Amniotic stem cell (primary cell): ENCODE data around the gene SLC27A4.

Experiments used
- DNase-seq: peaks from one replicate; lab custom pipeline; 2025; lab: John Stamatoyannopoulos, UW

The SLC27A4 gene

GRCh38 chr9:128365525-128365924 lies 25.2 kb downstream of the SLC27A4 start:
- DNase-seq, result no peak

DNA sequence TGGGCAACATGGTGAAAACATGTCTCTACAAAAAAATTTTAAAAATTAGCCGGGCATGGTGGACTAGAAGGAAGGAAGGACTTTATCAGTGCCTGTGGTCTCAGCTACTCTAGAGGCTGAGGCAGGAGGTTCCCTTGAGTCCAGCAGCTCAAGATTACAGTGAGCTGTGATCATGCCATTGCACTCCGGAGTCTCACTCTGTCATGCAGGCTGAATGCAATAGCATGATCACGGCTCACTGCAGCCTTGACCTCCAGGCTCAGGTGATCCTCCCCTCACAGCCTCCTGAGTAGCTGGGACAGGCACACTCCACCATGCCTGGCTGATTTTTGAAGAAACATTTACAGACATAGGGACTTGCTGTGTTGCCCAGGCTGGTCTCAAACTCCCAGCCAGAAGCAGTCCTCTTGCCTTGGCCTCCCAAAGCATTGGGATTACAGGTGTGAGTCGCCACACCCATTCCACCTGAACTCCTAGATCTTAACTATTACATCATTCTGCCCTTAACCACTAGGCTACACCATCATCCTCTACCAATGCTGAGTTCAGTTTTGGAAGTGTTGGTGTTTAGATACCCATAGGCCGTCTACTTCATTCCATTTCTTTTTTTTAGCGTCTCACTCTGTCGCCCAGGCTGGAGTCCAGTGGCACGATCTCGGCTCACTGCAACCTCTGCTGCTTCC lies 28.8 kb downstream of the SLC27A4 start:
- DNase-seq, result no peak

DNA sequence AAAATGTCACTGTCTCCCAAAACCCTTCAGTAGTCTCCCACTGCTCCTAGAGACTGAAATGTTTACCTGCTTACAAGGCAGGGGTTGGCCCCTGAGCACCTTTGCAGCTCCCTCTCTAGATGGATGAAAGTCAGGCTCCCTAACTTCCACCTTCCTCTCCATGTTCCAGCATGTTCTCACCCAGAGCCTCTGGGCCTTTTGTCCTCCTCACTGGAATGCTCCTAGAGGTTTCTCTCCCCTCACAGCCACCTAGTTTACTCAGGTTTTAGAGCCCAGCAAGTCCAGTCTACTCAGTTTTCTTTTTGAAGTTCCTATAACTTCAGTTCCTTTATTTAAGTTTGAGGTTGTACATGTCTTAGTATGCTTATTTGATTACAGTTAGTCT lies 30.0 kb downstream of the SLC27A4 start:
- DNase-seq, result no peak

DNA sequence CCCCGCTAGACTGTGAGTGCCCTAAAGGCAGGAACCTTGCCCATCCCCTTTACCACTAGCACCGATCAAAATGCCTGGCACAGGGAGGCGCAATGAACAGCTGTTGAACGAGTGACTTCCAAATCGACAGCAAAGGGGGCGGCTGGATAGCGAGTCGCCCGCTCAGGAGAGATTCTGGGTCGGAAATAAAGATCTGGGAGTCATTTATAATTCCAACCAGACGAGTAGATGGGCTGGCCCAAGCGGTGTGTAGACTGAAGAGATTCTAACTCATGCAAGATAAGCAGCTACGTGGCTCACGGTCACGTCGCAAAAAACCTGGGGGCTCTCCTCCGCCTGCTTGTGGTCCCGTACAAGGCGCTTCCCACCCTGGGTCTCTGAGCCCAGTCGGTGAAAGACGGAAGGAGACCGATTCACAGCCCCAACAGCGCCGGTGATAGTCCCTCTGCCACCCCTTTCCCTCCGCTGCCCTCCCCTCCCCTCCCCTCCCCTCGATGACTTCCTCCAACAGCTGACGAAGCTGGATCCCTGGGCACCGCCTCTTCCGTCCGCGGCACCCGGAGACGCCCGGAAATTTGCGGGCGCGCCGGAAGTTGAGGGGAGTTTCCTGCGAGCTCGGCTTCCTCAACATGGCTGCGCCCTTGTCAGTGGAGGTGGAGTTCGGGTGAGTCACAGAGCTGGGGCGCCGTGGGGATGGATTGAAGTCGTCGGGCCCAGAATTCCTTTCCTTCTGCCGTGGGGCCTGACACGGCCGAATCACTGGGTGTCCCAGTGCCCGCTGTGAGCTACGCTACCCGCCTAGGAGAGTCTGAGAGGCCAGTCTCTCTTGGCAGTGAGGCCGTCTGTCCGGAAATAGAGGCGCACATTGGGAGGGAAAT lies 30.7 kb downstream of the SLC27A4 start, which contains the start of gene URM1:
URM1 (plus strand) TSS at position 623 of the 878 bp plus-strand sequence; CDS start at position 630, 7 bp downstream.
- DNase-seq, result peak; percentile 96

- DNase-seq, result no peak
Measured at GRCh38 chr9:128371630-128372117, 31.3 kb downstream of the SLC27A4 start.

DNA sequence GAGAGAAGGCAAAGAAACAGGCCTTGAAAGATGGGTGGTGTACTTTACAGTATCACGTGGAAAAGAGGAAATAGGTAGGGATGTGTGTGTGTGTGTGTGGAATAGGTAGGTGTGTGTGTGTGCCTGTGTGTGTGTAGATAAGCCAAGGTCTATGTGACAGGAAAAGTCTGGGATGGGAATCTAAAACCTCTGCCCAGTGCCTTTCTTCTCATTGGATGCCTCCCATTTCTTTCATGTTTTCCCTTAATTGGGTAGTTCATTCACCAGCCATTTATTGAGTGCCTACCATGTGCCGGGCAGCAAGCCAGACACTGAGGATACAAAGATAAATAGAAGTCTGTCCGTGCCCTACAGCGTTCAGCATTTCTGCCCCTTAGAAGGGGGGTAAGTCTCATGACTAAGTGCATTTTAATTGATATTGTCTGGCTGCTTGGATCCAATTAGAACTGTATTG lies 31.9 kb downstream of the SLC27A4 start:
- no peak for DNase-seq

DNA sequence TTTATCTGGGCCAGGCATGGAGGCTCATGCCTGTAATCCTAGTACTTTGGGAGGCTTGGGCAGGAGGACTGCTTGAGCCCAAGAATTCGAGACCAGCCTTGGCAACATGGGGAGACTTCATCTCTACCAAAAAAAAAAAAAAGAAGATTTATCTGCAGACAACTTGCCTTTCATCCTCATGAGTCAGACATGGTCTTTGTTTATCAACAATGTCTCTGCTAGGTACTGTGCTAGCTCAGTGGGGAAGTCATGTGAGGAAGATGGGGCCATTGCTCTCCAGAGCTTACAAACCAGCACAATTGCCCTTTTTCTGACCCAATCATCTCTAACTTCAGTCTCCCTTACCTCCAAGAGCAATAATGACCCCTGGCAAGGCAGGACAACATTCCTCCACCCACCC lies 32.5 kb downstream of the SLC27A4 start:
- DNase-seq, result no peak

DNA sequence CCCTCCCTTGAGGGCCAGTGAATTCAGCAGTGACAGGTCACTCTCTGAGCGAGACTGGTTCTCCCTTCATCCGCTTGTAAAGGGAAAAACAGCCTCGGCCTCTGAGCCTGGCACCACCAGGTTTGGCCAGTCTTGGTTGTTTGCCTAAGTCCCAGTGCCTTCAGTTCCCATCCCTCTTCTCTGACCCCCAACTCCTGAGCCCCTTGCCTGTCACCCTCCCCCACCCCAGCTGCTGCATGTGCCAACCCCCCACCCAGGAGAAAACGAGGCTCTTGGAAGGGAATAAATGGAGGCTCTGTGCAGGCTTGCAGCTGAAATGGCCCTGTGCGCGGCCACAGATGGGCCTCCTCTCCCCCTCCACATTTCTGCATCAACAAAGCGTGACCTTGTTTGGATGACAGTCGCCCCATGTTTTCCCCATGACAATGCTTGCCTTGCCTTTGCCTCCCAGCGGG lies 33.9 kb downstream of the SLC27A4 start:
- DNase-seq, result no peak

DNA sequence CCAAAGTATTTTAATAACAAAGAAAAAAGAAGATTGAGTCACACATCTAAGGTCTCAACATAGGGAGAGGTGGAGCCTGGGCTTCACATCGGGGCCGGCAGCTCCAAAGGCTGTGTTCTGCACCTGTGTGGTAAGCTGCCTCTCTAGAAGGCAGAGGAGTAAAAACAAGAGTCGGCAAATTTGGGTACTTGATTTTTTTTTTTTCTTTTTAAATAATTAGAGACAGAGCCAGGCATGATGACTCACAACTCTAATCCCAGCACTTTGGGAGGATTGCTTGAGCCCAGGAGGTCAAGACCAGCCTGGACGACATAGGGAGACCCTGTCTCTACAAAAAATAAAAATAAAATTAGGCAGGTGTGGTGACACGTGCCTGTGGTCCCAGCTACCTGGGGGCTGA lies 35.5 kb downstream of the SLC27A4 start:
- DNase-seq, result no peak

GRCh38 chr9:128382261-128382660 lies 41.9 kb downstream of the SLC27A4 start:
- no peak for DNase-seq

DNA sequence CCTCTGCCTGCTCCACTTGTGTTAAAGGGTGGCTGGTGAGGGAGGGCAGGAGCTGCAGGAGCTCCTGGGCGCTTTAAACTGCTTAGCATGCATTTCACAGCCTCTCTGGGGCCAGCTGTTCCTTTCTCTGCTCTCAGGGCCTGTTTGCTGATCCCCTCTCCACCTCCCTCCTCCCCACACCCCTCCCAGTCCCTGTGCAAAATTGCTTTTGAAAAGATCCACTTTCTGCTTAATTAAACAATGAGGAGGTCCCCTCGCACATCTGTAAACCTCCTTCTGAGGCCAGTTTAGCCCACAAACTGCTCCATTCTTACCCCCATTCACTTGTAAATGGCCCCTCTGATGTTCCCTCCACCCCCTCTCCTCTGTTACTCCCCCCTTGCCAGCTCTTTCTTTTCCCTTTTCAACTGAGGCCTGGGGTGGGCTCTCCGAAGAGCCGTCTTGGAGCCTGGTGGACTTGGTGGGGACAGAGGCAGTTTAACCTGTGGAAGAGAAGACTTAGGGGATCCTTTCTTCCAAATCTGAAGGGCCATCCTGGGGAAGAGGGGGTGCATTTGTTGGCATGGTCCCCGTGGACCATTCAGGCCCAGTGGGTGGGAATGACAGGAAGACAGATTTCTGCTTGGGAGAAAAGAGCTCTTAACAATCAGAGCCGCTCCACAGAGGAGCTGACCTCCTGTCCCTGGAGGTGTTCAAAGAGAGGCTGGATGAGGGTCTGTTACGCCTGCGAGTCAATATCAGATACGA lies 42.9 kb downstream of the SLC27A4 start:
- DNase-seq, result no peak

- DNase-seq, result no peak
Measured at GRCh38 chr9:128383791-128384190, 43.5 kb downstream of the SLC27A4 start.

DNA sequence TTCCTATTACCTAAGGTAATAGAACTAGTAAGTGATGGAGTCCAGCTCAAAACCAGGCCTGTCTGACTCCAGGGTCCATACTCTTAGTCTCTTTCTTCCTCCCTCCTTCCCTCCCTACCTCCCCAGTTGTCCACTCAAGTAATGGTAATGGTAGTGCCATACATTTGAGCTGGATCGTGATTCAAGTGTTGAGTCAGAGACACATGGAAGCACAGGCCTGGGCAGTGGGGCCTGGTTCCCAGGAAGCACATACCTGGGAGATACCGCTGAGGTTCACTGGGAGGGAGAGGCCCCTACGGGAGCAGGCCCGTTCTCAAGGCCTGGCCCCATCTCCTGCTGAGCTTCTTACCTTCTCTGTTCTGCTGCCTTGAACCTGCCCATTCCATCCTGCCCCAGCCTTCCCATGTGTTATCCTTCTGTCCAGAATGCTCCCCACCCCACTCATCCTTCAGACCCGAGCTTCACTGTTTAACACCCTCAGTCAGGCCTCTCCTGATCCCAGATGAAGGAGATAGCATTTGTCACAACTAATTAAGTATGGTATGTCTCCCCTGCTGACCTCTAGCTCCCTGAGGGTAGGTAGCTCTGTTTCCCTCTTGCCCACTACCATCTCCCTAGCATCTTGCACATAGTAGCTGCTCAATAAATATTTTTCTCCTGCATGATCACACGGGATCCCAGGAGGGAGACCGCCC lies 44.6 kb downstream of the SLC27A4 start:
- DNase-seq, result no peak

- no peak for DNase-seq
Measured at GRCh38 chr9:128385496-128386460, 45.5 kb downstream of the SLC27A4 start.

DNA sequence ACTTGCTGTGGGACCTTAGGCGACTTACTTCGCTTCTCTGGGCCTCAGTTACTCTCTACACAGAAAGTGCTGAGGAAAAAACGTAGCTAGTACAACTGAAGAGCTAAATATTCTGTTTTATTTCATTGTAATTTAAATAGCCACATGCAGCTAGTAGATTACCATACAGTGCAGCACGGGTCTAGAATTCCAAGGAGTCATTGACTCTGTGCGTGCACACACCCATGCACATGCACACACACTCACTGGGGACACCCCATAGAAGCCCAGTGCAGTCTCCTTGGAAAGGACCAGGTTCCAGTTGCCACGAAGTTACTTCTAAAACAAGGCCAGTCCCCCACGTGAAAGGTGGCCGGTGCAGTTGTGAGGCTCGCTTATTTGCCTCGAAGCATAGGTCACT lies 47.8 kb downstream of the SLC27A4 start:
- DNase-seq, result no peak

DNA sequence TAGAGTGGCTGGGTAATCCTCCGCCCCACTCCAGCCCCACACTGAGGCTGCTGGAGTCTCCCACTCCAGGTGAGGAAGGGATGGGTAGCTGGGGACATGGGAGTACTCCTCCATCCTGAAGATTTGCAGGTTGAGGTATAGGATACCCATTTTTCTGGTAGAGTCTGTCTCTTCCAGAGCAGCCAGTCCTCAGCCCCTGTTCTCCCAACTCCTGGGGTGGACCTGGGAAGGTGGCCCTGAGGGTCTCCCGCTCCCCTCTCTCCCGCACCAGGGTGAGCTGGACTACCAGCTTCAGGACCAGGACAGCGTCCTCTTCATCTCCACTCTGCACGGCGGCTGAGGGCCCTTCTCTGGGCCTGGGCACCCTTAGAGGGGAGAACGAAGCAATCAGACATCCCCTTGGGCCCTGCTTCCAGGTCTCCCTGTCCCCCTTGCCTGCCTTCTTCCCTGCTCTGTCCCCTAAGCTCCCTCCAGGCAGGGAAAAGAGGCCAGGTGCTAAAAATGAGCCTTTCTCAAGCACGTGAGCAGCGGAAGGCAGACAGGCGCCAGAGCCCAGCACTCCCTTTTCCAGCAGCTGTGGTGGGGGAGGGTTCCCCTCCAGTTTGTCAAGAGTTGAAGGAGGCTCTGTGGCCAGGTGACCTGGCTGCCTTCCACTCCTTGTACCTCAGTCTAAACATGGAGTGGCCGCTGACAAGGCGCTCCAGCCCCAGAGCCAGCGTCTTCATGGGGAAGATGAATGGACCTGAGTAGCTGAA lies 49.2 kb downstream of the SLC27A4 start:
- no peak for DNase-seq

DNA sequence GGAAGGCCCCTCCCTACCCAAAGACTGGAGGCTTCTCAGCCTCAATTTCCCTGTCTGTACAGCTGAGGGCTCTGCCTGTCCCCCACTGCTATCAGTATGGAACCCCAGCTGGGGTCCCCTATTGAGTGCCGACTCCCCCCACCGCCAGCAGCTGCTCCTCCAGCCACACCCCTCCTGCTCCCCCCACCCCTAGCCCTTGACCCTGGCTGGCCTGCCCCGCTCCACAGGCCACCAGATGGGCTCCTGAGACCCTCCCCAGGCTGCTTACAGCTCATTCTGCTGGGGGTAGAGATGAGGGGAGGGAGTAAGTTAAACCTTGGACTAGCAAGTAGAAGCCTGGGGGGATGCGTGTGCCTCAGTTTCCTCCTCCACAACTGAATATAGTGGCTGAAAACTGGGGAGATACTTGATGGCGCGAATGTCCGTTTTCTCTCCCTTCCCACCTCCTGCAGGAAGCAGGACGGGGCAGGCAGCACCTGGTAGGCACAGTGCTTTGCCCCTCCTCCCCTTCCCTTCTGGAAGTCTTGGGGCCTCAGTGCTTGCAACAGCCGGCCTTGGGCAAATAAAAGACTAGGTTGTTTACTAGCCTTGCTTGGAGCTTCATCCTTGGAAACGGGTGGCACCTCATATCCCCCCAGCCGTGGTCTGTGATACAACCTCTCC lies 50.0 kb downstream of the SLC27A4 start:
- no peak for DNase-seq

DNA sequence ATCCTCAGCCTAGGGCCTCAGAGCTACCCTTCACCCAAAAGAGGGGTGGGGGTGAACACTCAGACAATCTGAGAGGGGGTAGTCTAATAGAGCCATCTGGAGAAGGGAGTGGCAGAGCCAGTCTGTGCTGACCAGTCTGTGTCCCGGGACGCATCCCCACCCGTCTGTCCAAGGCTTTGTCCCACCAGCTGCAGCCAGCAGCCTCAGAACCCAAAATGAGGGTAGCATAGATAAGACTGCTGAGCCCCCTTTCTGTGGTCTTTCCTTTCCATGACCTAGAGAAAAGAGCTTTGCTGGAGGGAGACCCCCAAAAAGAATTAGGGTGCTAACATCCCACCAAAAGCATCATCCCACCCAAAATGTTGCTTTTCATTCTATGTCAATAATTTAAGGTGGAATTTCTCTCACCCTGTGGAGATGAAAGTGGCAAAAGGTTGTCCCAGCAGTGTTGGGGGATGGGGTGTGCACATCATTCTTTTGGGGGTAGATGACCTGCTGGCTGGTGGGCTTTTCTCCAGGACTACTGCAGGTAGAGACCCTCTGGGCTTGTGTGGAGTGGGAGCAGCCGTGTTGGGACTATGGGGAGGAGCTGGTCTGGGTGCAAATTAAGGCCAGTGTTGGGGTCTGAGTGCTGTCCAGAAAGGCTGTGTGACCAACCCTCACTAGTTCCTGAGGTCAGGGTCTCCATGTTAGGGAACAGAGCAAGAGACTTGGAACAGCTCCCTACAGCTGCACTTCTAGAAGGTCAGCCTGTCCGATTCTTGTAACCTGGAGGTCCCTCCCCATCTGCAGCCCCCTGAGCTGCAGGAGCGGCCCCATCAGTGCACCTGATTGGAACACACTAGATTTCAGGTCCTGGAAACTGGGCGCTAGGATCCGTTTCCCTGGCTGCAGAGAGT lies 50.7 kb downstream of the SLC27A4 start:
- no peak for DNase-seq
